ENCODE results near the gene CALN1.

Gene CALN1

GRCh38 chr7:72337390-72338167 lies 74.6 kb downstream of the CALN1 start:
- no peak for DNase-seq (ENCODE audit: low spot score)
- peaks cover 45% of the 10 kb centered on the region for H3K27me3 ChIP-seq (ENCODE audit: insufficient read depth, poor library complexity, severe bottlenecking)
- H3K27ac ChIP-seq (ENCODE audit: poor library complexity, severe bottlenecking) = no peak overlapping the region
- H3K4me3 ChIP-seq (ENCODE audit: severe bottlenecking) = no peak overlapping the region
- no peaks in the 10 kb centered on the region for H3K36me3 ChIP-seq (ENCODE audit: low read depth)
- peaks cover 3% of the 10 kb centered on the region for H3K9me3 ChIP-seq (ENCODE audit: severe bottlenecking)
- H3K4me1 ChIP-seq (ENCODE audit: insufficient read depth, poor library complexity, severe bottlenecking) = no peaks in the 10 kb centered on the region
- TF ChIP-seq CTCF (IDR thresholded peaks at IDR 0.05; ENCODE audit: poor library complexity, severe bottlenecking) = no peak
- no peak for ATAC-seq (ENCODE audit: low read depth)

GRCh38 chr7:72336632-72337389 lies 75.3 kb downstream of the CALN1 start:
- no peak; the same call in 2 of the 3 replicates for ATAC-seq (ENCODE audit: low read depth)
- peak; percentile 45 for DNase-seq (ENCODE audit: low spot score)

GRCh38 chr7:72336382-72336631 lies 75.8 kb downstream of the CALN1 start:
- ATAC-seq (ENCODE audit: low read depth) = no peak
- no peaks in the 10 kb centered on the region for H3K4me1 ChIP-seq (ENCODE audit: insufficient read depth, poor library complexity, severe bottlenecking)
- peaks cover 45% of the 10 kb centered on the region for H3K27me3 ChIP-seq (ENCODE audit: insufficient read depth, poor library complexity, severe bottlenecking)
- TF ChIP-seq CTCF (IDR thresholded peaks at IDR 0.05; ENCODE audit: poor library complexity, severe bottlenecking) = no peak
- H3K27ac ChIP-seq (ENCODE audit: poor library complexity, severe bottlenecking) = no peak overlapping the region
- no peaks in the 10 kb centered on the region for H3K36me3 ChIP-seq (ENCODE audit: low read depth)
- no peaks in the 10 kb centered on the region for H3K9me3 ChIP-seq (ENCODE audit: severe bottlenecking)
- no peak overlapping the region for H3K4me3 ChIP-seq (ENCODE audit: severe bottlenecking)
- no peak for DNase-seq (ENCODE audit: low spot score)

More at GRCh38 chr7:72336632-72337389, 75.3 kb downstream of the CALN1 start:
- no peaks in the 10 kb centered on the region for H3K9me3 ChIP-seq (ENCODE audit: severe bottlenecking)
- no peak overlapping the region for H3K4me3 ChIP-seq (ENCODE audit: severe bottlenecking)
- peaks cover 45% of the 10 kb centered on the region for H3K27me3 ChIP-seq (ENCODE audit: insufficient read depth, poor library complexity, severe bottlenecking)
- no peak overlapping the region for H3K27ac ChIP-seq (ENCODE audit: poor library complexity, severe bottlenecking)
- no peaks in the 10 kb centered on the region for H3K4me1 ChIP-seq (ENCODE audit: insufficient read depth, poor library complexity, severe bottlenecking)
- no peaks in the 10 kb centered on the region for H3K36me3 ChIP-seq (ENCODE audit: low read depth)
- no peak for TF ChIP-seq CTCF (IDR thresholded peaks at IDR 0.05; ENCODE audit: poor library complexity, severe bottlenecking)

- Histone ChIP-seq H3K27ac (ENCODE audit: poor library complexity, severe bottlenecking) (no peak overlapping the region), H3K36me3 (ENCODE audit: low read depth) (no peaks in the 10 kb centered on the region), H3K4me1 (ENCODE audit: insufficient read depth, poor library complexity, severe bottlenecking) (no peaks in the 10 kb centered on the region), H3K9me3 (ENCODE audit: severe bottlenecking) (no peaks in the 10 kb centered on the region), H3K4me3 (ENCODE audit: severe bottlenecking) (no peak overlapping the region), H3K27me3 (ENCODE audit: insufficient read depth, poor library complexity, severe bottlenecking) (peaks cover 45% of the 10 kb centered on the region)
- DNase-seq (ENCODE audit: low spot score) (no peak), ATAC-seq (ENCODE audit: low read depth) (no peak)
- TF ChIP-seq CTCF (IDR thresholded peaks at IDR 0.05; ENCODE audit: poor library complexity, severe bottlenecking) = no peak
These were observed 76.4 kb downstream of the CALN1 start for GRCh38 chr7:72335561-72336381.

All from RWPE2 (cell line).